PC-3 (cell line): Measurements from ENCODE around the gene HRH1.

Experiments
- EZH2 ChIP-seq: fragments of 300-600 bp; sonication (generic); IDR thresholded peaks from one replicate; pipeline ENCODE4 v1.6.1; 2017; ENCODE audit warnings: antibody characterized with exemption, mild to moderate bottlenecking, low read length; ENCODE audit not compliant: unreplicated experiment
- EZH2phosphoT487 ChIP-seq: fragments of 300-600 bp; sonication (generic); IDR thresholded peaks from 2 replicates; pipeline ENCODE4 v1.6.1; 2018; ENCODE audit warnings: mild to moderate bottlenecking, antibody characterized with exemption, low read length, borderline replicate concordance
- TF ChIP-seq, protein P1 (sequence below): fragments of 300-600 bp; sonication (generic); conservative IDR thresholded peaks from 2 replicates; pipeline ENCODE4 v1.5.1; 2017; ENCODE audit warnings: antibody characterized with exemption, low read depth, mild to moderate bottlenecking, low read length

DNA sequence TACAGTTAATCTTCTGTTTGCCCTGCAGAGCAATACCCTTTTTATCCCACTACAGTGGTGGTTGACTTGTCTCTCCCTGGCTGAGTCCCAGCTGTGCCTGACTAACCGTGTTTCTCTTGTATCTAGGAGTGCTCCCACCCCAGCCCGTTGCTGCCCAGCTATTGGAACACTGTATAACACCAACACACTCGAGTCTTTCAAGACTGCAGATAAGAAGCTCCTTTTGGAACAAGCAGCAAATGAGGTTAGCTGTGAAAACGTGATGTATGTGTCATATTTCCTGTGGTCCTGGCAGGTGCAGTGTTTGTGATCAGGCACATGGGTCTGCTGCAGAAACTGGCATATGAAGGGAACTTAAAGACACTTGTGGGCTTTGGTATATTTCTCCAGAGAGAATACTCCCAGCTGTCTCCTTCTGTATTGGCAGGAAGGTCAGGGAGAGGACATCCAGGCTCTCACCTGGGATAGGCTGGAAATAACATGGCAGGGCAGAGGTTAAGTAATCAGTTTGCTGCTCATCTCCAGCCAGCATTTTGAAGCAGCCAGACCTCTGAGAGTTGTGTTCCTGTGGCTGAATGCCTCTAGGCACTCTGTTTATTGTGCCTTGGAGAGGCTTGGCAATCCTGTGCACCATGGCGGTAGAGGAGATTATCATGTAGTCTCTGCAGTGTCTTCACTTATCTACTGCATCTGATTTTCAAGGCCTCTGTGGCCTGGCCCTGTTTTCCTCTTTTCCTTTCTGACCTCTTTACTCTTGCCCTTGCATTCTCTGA is 152.7 kb downstream of the HRH1 start:
- TF ChIP-seq, protein P1, sequence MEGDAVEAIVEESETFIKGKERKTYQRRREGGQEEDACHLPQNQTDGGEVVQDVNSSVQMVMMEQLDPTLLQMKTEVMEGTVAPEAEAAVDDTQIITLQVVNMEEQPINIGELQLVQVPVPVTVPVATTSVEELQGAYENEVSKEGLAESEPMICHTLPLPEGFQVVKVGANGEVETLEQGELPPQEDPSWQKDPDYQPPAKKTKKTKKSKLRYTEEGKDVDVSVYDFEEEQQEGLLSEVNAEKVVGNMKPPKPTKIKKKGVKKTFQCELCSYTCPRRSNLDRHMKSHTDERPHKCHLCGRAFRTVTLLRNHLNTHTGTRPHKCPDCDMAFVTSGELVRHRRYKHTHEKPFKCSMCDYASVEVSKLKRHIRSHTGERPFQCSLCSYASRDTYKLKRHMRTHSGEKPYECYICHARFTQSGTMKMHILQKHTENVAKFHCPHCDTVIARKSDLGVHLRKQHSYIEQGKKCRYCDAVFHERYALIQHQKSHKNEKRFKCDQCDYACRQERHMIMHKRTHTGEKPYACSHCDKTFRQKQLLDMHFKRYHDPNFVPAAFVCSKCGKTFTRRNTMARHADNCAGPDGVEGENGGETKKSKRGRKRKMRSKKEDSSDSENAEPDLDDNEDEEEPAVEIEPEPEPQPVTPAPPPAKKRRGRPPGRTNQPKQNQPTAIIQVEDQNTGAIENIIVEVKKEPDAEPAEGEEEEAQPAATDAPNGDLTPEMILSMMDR, result no peak
- TF ChIP-seq EZH2phosphoT487, result no peak
- TF ChIP-seq EZH2, result no peak
